Breast epithelium (tissue), 4 donors: ENCODE data around the gene USP33. TPM values are rescaled to one million over a fixed set of nuclear protein-coding genes. Genes with fewer than 3 reads are reported as not detected.

ENCODE experiments used
- DNase-seq, 2 donors: peaks; one replicate each; pipeline ENCODE4 v3.0.0-alpha.2; 2019; ENCODE audit warnings: low spot score in 2 of 2
- H3K27ac ChIP-seq, 2 donors: fragments of 200-600 bp; sonication (generic) in 1 of 2; one replicate each; pipeline ENCODE4 v1.5.1; 2016 to 2019; ENCODE audit warnings: mild to moderate bottlenecking in 1 of 2
- H3K27me3 ChIP-seq, 2 donors: fragments of 200-600 bp; sonication (generic) in 1 of 2; one replicate each; pipeline versions ENCODE4 v1.5.1 to v1.6.0; 2017 to 2019; ENCODE audit warnings: control low read depth in 1 of 2, mild to moderate bottlenecking in 1 of 2
- H3K36me3 ChIP-seq: fragments of 200-600 bp; one replicate; pipeline ENCODE4 v1.5.1; 2019
- H3K4me1 ChIP-seq, 2 donors: fragments of 200-600 bp; sonication (generic); one replicate each; pipeline ENCODE4 v1.5.1; 2016 to 2019; ENCODE audit warnings: control low read depth in 1 of 2
- H3K4me3 ChIP-seq, 3 donors: fragments of 200-600 bp; sonication (generic); 1 replicate in 2 of 3; 2 replicates in 1 of 3; pipeline ENCODE4 v1.5.1; 2016 to 2019; ENCODE audit warnings: mild to moderate bottlenecking in 3 of 3, moderate library complexity in 2 of 3
- H3K9me3 ChIP-seq, 2 donors: fragments of 200-600 bp; sonication (generic) in 1 of 2; one replicate each; pipeline ENCODE4 v1.5.1; 2016 to 2019; ENCODE audit warnings: control low read depth in 1 of 2
- POLR2A ChIP-seq: fragments of 450-650 bp; IDR thresholded peaks from one replicate; pipeline ENCODE4 v1.6.1; 2016; ENCODE audit warnings: antibody characterized with exemption, mild to moderate bottlenecking, moderate library complexity
- POLR2AphosphoS5 ChIP-seq, 3 donors: sonication (generic); formaldehyde crosslinking; IDR thresholded peaks; one replicate each; pipeline ENCODE4 v1.6.1; 2017; ENCODE audit warnings: antibody characterized with exemption in 3 of 3
- intact Hi-C: fragments of 100-400 bp; cut with DNase I; formaldehyde crosslinking; loops from one replicate; pipeline ENCODE4 v1.15.1; 2023; ENCODE audit warnings: low total_unique reads
- total RNA-seq, 3 donors: library from RNA; depleted of rRNA; stranded (reverse); fragments of >200 nt; gene quantifications; one replicate each; pipeline ENCODE4 v1.1.0, GENCODE V29; 2016
- TF ChIP-seq, protein P1 (sequence below), 3 donors: fragments of 450-650 bp; IDR thresholded peaks; one replicate each; pipeline ENCODE4 v1.5.1; 2016 to 2017; ENCODE audit warnings: antibody characterized with exemption in 3 of 3, mild to moderate bottlenecking in 3 of 3, moderate library complexity in 3 of 3

The USP33 gene
- total RNA-seq, 3 donors from 2014 or later: 96.4 to 144 (median 133) TPM

DNA sequence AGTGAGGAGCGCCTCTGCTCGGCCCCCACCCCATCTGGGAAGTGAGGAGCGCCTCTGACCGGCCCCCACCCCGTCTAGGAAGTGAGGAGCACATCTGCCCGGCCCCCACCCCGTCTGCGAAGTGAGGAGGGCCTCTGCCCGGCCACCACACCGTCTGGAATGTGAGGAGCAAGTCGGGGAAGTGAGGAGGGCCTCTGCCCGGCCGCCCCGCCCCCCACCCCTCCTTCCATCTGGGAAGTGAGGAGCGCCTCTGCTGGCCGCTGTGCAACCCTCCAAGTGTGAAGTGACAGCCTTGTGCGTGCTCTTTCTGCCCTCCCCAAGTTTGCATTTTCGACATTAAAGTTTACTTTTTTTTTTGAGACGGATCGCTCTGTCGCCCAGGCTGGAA is 72.1 kb downstream of the USP33 start:
- H3K36me3 ChIP-seq: no peaks in the 10 kb centered on the region
- no peaks in the 10 kb centered on the region for H3K9me3 ChIP-seq
- no peak for DNase-seq
- H3K4me3 ChIP-seq: peak overlapping the region in 2 of 3 donors; percentile 29 to 52
- no peaks in the 10 kb centered on the region for H3K27me3 ChIP-seq
- intact Hi-C loops: no loop called here
- H3K27ac ChIP-seq: no peak overlapping the region
- H3K4me1 ChIP-seq: no peaks in the 10 kb centered on the region
- TF ChIP-seq POLR2AphosphoS5 (IDR thresholded peaks at IDR 0.05) (no peak), POLR2A (no peak)
- TF ChIP-seq, protein P1, sequence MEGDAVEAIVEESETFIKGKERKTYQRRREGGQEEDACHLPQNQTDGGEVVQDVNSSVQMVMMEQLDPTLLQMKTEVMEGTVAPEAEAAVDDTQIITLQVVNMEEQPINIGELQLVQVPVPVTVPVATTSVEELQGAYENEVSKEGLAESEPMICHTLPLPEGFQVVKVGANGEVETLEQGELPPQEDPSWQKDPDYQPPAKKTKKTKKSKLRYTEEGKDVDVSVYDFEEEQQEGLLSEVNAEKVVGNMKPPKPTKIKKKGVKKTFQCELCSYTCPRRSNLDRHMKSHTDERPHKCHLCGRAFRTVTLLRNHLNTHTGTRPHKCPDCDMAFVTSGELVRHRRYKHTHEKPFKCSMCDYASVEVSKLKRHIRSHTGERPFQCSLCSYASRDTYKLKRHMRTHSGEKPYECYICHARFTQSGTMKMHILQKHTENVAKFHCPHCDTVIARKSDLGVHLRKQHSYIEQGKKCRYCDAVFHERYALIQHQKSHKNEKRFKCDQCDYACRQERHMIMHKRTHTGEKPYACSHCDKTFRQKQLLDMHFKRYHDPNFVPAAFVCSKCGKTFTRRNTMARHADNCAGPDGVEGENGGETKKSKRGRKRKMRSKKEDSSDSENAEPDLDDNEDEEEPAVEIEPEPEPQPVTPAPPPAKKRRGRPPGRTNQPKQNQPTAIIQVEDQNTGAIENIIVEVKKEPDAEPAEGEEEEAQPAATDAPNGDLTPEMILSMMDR (IDR thresholded peaks at IDR 0.05): peak in 1 of 3 donors; percentile 16

DNA sequence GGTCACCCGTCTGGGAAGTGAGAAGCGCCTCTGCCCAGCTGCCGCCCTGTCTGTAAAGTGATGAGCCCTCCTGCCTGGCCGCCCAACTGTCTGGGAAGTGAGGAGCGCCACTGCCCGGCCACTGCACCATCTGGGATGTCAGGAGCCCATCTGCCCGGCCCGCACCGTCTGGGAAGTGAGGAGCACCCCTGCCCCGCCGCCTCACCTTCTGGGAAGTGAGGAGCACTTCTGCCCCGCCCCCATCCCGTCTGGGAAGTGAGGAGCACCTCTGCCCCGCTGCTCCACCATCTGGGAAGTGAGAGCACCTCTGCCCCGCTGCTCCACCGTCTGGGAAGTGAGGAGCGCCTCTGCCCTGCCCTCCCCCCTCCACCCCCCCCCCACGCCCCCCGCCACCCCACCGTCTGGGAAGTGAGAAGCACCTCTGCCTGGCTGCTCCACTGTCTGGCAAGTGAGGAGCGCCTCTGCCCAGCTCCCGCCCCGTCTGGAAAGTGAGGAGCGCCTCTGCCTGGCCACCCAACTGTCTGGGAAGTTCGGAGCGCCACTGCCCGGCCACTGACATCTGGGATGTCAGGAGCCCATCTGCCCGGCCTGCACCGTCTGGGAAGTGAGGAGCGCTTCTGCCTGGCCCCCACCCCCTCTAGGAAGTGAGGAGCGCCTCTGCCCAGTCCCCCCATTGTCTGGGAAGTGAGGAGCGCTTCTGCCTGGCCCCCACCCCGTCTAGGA is 72.7 kb downstream of the USP33 start:
- no peak for DNase-seq
- intact Hi-C loops: no loop called here
- Histone ChIP-seq H3K27me3 (no peaks in the 10 kb centered on the region), H3K27ac (no peak overlapping the region), H3K36me3 (no peaks in the 10 kb centered on the region), H3K4me3 (peak overlapping the region in 2 of 3 donors; percentile 29 to 52), H3K9me3 (no peaks in the 10 kb centered on the region), H3K4me1 (no peaks in the 10 kb centered on the region)
- TF ChIP-seq POLR2A (no peak), POLR2AphosphoS5 (IDR thresholded peaks at IDR 0.05) (no peak)
- TF ChIP-seq, protein P1 (IDR thresholded peaks at IDR 0.05): no peak

DNA sequence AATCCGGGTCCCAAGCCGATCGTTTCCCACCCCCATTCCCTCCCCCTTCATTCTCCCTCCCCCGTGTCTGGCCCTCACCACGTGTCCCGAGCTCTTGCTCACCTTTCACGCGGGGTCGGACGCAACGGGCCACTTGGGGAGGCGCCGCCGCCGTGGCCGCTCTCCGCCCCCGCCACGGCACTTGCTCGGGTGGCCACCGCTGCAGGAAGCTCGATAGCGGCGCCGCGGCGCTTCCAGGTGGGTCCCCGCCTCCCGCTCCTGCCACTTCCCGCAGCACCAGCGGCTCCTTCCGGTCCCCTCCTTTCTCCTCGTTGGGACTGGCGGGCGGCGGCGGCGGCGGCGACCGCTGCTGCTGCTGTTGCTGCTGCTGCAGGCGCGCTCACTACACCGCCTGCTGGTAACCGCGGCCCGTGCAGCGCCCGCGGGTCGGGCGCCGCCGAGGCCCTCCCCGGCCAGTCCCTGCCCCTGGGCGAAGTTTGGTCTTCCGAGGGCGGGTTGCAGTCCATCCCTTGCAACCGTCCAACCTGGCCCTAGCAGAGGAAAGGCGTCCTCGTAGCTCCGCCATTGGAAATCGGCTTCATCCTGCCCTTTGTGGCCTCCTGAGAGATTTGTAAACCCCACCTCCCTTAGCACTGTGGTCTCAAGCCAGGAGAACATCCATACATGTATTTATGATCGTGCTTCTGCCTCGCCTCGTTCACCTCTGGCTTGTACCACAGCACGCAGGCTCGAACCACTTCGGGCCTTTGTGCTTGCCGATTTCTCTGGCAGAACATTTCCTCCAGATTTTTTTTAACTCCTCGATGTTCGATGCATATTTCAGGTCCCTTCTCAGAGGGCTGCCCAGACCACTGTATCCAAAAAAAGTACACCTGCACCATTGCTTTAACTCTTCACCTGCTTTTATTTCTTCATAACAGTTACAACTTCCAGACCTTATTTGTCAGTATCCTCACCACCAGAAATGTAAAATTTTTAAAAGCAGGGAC is 76.2 kb downstream of the USP33 start:
- no peaks in the 10 kb centered on the region for H3K9me3 ChIP-seq
- peak; percentile 88 to 90 for DNase-seq
- H3K4me1 ChIP-seq: no peaks in the 10 kb centered on the region

DNA sequence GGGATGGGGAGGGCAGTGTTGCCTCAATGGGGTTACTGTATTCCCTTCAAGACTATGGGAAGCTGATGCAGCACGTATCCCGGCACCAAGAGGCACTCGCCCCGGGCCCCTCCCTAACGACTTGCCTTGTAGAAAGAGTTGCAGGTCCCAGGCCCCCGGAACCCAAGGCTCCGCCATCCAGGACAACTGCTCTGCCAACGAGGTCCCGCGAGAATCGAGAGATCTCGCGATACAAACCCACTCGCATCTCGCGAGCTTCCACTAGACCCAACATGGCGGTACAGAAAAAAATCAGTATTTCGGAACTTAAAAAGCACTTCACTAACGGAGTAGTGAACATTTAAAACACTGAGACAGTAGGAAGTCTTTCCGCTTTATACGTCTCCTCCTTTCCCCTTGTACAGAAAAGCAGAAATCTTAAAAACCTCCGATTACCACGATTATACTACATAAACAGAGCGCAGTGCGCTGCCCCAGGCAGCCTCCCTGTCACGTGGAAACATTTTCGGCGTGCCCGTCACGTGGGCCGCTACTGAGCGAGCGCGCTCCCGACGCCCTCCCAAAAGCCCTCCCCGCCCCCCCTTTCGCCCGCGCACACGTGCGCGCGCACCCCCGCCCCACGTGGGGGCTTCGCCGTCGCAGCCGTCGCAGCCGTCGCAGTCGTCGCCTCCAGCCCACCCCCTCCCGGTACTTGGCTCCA is 77.0 kb downstream of the USP33 start, which contains the start of gene ZZZ3:
ZZZ3 (minus strand) TSS at position 199 of the 700 bp plus-strand sequence. CDS start 49,304 bp downstream, outside the sequence.
- Histone ChIP-seq H3K9me3 (no peaks in the 10 kb centered on the region), H3K4me1 (no peaks in the 10 kb centered on the region), H3K36me3 (no peaks in the 10 kb centered on the region), H3K27me3 (no peaks in the 10 kb centered on the region), H3K27ac (peak within 1 kb of the TSS; percentile 96 to 97), H3K4me3 (peak within 1 kb of the TSS; percentile 76 to 88 (median 81))
- TF ChIP-seq POLR2AphosphoS5 (IDR thresholded peaks at IDR 0.05): peak; percentile 50 to 75 (median 67)
- peak; percentile 29 for TF ChIP-seq POLR2A
- TF ChIP-seq, protein P1 (IDR thresholded peaks at IDR 0.05): no peak
- intact Hi-C loops: no loop called here
- peak; percentile 89 to 90 for DNase-seq

More for the DNA sequence above, 76.2 kb downstream of the USP33 start:
- Histone ChIP-seq H3K27me3 (no peaks in the 10 kb centered on the region), H3K4me3 (peak overlapping the region; percentile 76 to 88 (median 81)), H3K36me3 (no peaks in the 10 kb centered on the region), H3K27ac (peak overlapping the region; percentile 96 to 97)
- TF ChIP-seq POLR2A: no peak
- TF ChIP-seq, protein P1 (IDR thresholded peaks at IDR 0.05): peak; percentile 74 to 95 (median 93)
- peak in 2 of 3 donors; percentile 51 to 55 for TF ChIP-seq POLR2AphosphoS5 (IDR thresholded peaks at IDR 0.05)
- intact Hi-C loops: no loop called here
